PFSK-1 (cell line): ENCODE measurements around the gene MESP1.

Experiments
- FOXP2 ChIP-seq: optimal IDR thresholded peaks from 2 replicates; pipeline ENCODE3; 2011; ENCODE audit warnings: borderline replicate concordance, control low read depth, inconsistent platforms; ENCODE audit not compliant: insufficient read depth; ENCODE audit errors: extremely low read length, extremely low read depth
- POLR2AphosphoS5 ChIP-seq: IDR thresholded peaks from 2 replicates; pipeline ENCODE4 v1.6.1; 2012; ENCODE audit warnings: low read depth, mild to moderate bottlenecking, control low read depth, low read length, moderate library complexity
- REST ChIP-seq, 2 experiments: IDR thresholded peaks; 2 replicates each; pipeline versions ENCODE4 v1.6.1 to v1.8.0; 2011 to 2012; ENCODE audit warnings: low read depth in 2 of 2, low read length in 2 of 2, control low read depth in 1 of 2, inconsistent platforms in 1 of 2, mild to moderate bottlenecking in 1 of 2, moderate library complexity in 1 of 2; ENCODE audit not compliant: insufficient read depth in 1 of 2
- SIN3A ChIP-seq: IDR thresholded peaks from 2 replicates; pipeline ENCODE4 v1.6.1; 2012; ENCODE audit warnings: mild to moderate bottlenecking, low read length, moderate library complexity, borderline replicate concordance; ENCODE audit not compliant: insufficient read depth
- TAF1 ChIP-seq: IDR thresholded peaks from 2 replicates; pipeline ENCODE4 v1.6.1; 2012; ENCODE audit warnings: low read length, control low read depth, borderline replicate concordance; ENCODE audit not compliant: insufficient read depth

The MESP1 gene

GRCh38 chr15:89725064-89725463 is 26.0 kb downstream of the MESP1 start:
- no peak for TF ChIP-seq TAF1
- TF ChIP-seq FOXP2: no peak
- TF ChIP-seq POLR2AphosphoS5: no peak
- TF ChIP-seq SIN3A: no peak
- no peak for TF ChIP-seq REST (IDR thresholded peaks at IDR 0.05; ENCODE audit: insufficient read depth in 1 of 2, low read depth in 2 of 2, low read length in 2 of 2)

GRCh38 chr15:89724621-89725020 is 26.4 kb downstream of the MESP1 start:
- TF ChIP-seq POLR2AphosphoS5: no peak
- TF ChIP-seq FOXP2: no peak
- no peak for TF ChIP-seq SIN3A
- TF ChIP-seq TAF1: no peak
- TF ChIP-seq REST (IDR thresholded peaks at IDR 0.05; ENCODE audit: insufficient read depth in 1 of 2, low read depth in 2 of 2, low read length in 2 of 2): no peak

- TF ChIP-seq FOXP2 (no peak), POLR2AphosphoS5 (no peak), REST (IDR thresholded peaks at IDR 0.05; ENCODE audit: insufficient read depth in 1 of 2, low read depth in 2 of 2, low read length in 2 of 2) (no peak), SIN3A (no peak), TAF1 (no peak)
These were observed 28.0 kb downstream of the MESP1 start for GRCh38 chr15:89723031-89723430.

- no peak for TF ChIP-seq TAF1
- TF ChIP-seq REST (IDR thresholded peaks at IDR 0.05; ENCODE audit: insufficient read depth in 1 of 2, low read depth in 2 of 2, low read length in 2 of 2): no peak
- TF ChIP-seq FOXP2: no peak
- TF ChIP-seq SIN3A: no peak
These were observed 36.3 kb downstream of the MESP1 start for GRCh38 chr15:89714775-89715174.

GRCh38 chr15:89707577-89707976 is 43.5 kb downstream of the MESP1 start:
- no peak for TF ChIP-seq POLR2AphosphoS5
- no peak for TF ChIP-seq SIN3A
- no peak for TF ChIP-seq REST (IDR thresholded peaks at IDR 0.05; ENCODE audit: insufficient read depth in 1 of 2, low read depth in 2 of 2, low read length in 2 of 2)
- no peak for TF ChIP-seq FOXP2
- TF ChIP-seq TAF1: no peak
